GM12878 (cell line): ENCODE data around the gene SGIP1.

Experiments
- CHD4 ChIP-seq: fragments of 200-600 bp; sonication (generic); IDR thresholded peaks from 2 replicates; pipeline ENCODE4 v1.6.1; 2016; ENCODE audit warnings: mild to moderate bottlenecking
- YY1 ChIP-seq: IDR thresholded peaks from 2 replicates; pipeline ENCODE4 v1.6.1; 2011; ENCODE audit warnings: low read depth, mild to moderate bottlenecking, low read length

DNA sequence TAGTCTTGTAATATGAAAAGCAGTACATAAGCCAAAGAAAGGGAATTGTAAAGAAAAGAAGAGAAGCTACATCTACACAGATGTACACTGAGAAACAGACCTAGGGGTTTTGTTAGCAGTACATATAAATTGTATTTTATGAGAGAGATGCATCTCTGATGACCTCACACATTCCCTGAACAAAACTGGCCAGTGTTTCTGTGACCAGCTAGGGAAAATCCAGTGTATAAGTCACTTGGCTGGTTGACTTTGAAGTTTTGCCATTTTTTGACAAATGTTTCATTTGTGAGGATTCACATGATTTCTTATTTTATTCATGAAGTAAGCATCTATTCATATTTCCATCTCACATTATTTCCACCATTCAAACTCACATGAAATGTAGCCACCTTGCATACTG lies 190.0 kb downstream of the SGIP1 start:
- no peak for TF ChIP-seq CHD4
- no peak for TF ChIP-seq YY1
